ENCODE results near the gene PLA2G12A.
"Not testable (repeated sequence)": the region's sequence is repeated elsewhere in the genome, so short reads cannot be mapped to it uniquely, and the experiment has no call there.

Gene PLA2G12A

GRCh38 chr4:109678925-109679324 is 50.9 kb downstream of the PLA2G12A start:
- DNase-seq (ENCODE audit: low spot score): not testable (repeated sequence)

GRCh38 chr4:109678472-109678871 is 51.4 kb downstream of the PLA2G12A start:
- not testable (repeated sequence) for DNase-seq (ENCODE audit: low spot score)

DNA sequence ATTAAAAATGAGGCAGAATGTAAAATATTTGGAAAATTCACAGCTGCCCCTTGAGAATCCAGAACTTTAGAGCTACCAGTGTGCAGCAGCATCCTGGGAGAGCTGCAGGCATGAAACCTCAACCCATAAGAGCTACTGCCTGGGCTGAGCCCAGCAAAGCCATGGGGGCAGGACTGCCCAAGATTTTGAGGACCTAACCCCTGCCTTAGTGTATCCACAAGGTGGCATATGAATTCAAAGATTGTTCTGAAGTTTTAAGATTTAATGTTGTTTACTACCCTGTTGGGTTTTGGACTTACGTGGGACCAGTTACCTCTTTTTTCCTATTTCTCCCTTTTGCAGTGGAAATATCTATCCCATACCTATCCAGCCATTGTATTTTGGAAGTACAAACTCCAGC is 53.0 kb downstream of the PLA2G12A start:
- DNase-seq (ENCODE audit: low spot score): no peak

- no peak for DNase-seq (ENCODE audit: low spot score)
Observed at GRCh38 chr4:109675843-109676242, 54.0 kb downstream of the PLA2G12A start.

DNA sequence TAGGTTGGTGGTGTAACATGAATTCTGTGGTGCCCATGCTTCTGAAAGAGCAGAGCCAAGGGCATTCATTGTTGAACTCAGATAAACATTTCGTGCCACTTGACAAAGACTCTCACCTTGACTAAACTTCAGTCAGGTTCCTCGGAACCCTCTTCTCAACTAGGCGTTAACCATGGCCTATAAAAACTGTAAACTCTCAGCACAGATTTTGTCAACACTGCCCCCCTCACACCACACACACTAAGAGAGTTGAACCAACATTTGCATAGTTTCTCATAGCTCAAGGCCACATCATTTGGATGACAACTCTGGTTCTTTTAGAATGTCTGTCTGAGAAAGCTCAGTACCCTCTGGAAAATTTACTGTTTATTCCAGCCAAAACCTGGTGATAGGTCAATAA is 54.7 kb downstream of the PLA2G12A start:
- no peak for DNase-seq (ENCODE audit: low spot score)

DNA sequence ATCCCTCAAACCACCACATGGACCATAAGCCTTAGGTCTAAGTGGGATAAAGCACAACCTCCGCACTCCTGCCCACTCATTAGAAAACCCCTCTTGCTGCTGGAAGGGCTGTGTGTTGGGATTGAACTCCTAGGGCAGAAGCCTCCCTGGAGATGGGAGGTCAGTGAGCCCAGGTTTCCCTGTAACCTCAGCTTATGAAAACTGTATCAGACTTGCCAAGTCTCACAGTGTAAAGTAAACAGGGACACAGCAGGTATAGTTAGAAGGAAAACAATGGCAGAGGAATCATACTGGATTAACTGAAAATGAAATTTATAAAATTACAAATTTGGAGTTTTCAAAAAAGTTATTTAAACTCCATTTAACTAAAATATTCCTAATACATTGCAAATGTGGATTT is 56.6 kb downstream of the PLA2G12A start:
- no peak for DNase-seq (ENCODE audit: low spot score)

DNA sequence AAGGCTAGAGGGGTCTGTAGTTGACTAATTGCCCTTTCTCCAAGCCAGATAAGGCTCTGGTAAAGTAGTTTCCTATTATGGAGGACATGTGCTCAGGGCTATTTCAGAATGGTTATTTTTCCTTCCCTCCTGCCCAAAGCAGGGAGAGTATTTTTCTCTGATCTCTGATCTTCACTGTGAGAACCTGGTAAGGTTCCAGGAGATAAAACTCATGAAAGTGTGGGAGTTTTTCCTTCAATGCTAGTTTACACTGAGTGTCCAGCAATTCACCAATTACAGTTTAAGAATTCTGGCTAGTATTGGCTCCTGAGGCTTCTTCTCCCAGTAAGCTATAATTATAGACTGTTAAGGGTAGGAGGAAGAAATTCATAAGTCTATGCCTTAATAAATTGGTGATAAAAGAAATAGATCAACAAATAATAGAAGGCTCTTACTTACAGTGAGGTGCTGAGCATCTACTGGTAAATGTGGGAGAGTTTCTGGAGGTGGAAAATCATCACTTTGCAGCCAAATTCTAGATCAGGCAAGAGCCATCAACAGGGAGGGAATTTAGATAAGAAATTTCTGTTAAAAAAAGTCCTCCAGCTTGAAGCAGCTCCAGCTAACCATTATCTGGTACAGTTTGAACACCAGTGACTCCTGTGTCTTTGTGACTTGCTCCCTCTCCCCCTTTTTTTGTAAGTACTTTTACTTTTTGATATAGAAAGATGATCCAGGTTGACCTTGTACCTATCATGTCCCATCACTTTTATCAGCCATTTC is 57.5 kb downstream of the PLA2G12A start:
- DNase-seq (ENCODE audit: low spot score): no peak

DNA sequence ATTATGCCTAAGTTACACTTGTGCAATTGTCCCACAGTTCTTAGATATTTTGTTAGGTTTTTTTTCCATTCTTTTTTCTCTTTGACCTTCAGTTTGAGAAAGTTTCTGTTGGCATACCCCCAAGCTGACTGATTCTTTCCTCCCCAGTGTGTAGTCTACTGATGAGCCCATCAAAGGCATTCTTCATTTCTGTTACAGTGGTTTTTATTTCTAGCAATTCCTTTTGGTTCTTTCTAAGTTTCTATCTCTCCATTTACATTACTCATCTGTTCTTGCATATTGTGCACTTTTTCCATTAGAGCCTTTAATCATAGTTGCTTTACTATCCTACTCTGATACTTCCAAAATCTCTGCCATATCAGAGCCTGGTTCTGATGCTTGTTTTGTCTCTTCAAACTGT is 58.5 kb downstream of the PLA2G12A start:
- no peak for DNase-seq (ENCODE audit: low spot score)

GRCh38 chr4:109665783-109666485 is 63.9 kb downstream of the PLA2G12A start:
- no peak for DNase-seq (ENCODE audit: low spot score)

DNA sequence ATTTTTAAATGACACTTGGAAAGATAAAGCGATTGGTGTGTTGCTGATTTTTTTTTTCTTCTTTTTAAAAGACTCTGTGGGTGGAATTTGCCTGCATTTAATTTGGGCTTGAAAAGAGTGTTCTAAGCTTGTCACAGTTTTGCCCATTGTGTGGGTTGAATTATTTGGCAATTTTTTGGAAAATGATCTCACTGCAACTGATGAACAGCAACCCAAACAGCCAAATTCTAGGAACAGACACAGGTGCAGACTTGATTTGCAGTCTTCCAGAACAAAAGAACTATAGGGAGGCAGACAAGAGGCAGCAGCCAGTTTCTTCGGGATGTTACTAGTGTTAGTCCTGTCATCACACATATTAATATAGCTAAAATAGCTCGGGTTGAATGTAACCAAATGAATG is 67.1 kb downstream of the PLA2G12A start:
- DNase-seq (ENCODE audit: low spot score): no peak

DNA sequence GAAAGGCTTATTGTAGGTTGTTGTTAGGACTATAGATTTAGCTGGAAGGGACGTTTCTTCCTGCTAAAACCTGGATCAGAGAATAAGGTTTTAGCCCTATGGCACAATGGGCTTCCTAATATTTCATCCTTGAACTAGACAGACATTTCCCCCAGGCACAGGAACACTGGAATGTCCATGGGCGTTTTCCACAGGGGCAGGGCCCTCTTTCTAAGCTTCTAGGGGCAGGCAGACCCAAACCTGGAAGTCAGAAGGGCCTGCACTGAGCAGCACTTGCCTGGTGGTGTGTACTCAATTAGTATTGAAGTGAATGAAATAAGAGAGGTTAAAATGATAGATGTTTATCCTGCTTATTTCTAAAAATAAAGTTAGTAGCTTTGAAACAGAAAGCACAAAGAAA is 67.8 kb downstream of the PLA2G12A start:
- DNase-seq (ENCODE audit: low spot score): no peak

Measured in activated CD4-positive, alpha-beta T cell treated with anti-CD3 and anti-CD28 coated beads, Interleukin-2, Interleukin-4, amounts not matched to agents 100 ng/mL and 50 ng/mL, durations not matched to agents 16 hours and 8 hours (primary cell).